ENCODE results near the gene STON1. TPM values are rescaled to one million over a fixed set of nuclear protein-coding genes. Genes with fewer than 3 reads are reported as not detected.
A peak's percentile ranks its signal among the peaks of the same experiment; 100 is the strongest.

The STON1 gene
- total and polyA plus RNA-seq, 2 experiments from 2014 or later, result 3.0 to 5.6 TPM

GRCh38 chr2:48504647-48505327, 25.2 kb upstream of the STON1 start:
- Histone ChIP-seq H3K9ac (no peak overlapping the region), H3K9me2 (ENCODE audit: insufficient read depth) (no peaks in the 10 kb centered on the region), H2AFZ (no peak overlapping the region), H3F3A (ENCODE audit: insufficient read depth) (peaks cover 30% of the 10 kb centered on the region), H3K27ac (peak overlapping the region; percentile 56), H3K4me2 (ENCODE audit: unreplicated experiment) (no peak overlapping the region), H3K79me2 (ENCODE audit: insufficient read depth) (no peaks in the 10 kb centered on the region), H3K4me1 (ENCODE audit: insufficient read depth) (peaks cover 25% of the 10 kb centered on the region), H3K36me3 (ENCODE audit: low read depth) (peaks cover 2% of the 10 kb centered on the region; the same call in 1 of the 2 replicates), H3K4me3 (no peak overlapping the region), H3K27me3 (replicated peaks; ENCODE audit: insufficient read depth) (no peaks in the 10 kb centered on the region), H4K20me1 (ENCODE audit: insufficient read depth) (no peaks in the 10 kb centered on the region), H3K9me3 (ENCODE audit: low read depth) (no peaks in the 10 kb centered on the region)
- in situ Hi-C loops (cut with MboI), result no loop called here
- 60 to 69% methylated on average over 4 of the region's 4 CpGs for WGBS, 2 experiments (ENCODE audit: low coverage in 1 of 2, low lambda C conversion rate in 2 of 2, missing lambda C conversion rate in 2 of 2)
- no peak for TF ChIP-seq EZH2 (IDR thresholded peaks at IDR 0.05; ENCODE audit: insufficient read depth, poor library complexity, severe bottlenecking)
- no peak for TF ChIP-seq EZH2phosphoT487 (IDR thresholded peaks at IDR 0.05; ENCODE audit: insufficient read depth, low read depth)
- DNase-seq, result peak; percentile 73

GRCh38 chr2:48507111-48507510, 22.8 kb upstream of the STON1 start:
- no peaks in the 10 kb centered on the region for H3K9me2 ChIP-seq (ENCODE audit: insufficient read depth)
- in situ Hi-C loops (cut with MboI), result no loop called here
- WGBS, 2 experiments (ENCODE audit: low coverage in 1 of 2, low lambda C conversion rate in 2 of 2, missing lambda C conversion rate in 2 of 2), result 61% methylated on average over 4 of the region's 4 CpGs

GRCh38 chr2:48508461-48509124, 21.4 kb upstream of the STON1 start:
- in situ Hi-C loops (cut with MboI), result no loop called here
- Histone ChIP-seq H3K79me2 (ENCODE audit: insufficient read depth) (no peaks in the 10 kb centered on the region), H4K20me1 (ENCODE audit: insufficient read depth) (no peaks in the 10 kb centered on the region), H3K4me3 (no peak overlapping the region), H2AFZ (peak overlapping the region; percentile 13; the same call in 1 of the 2 replicates), H3K9me2 (ENCODE audit: insufficient read depth) (no peaks in the 10 kb centered on the region), H3K36me3 (ENCODE audit: low read depth) (0 out of 2 replicates have a peak, but pooled peaks cover 4% of the 10 kb centered on the region), H3K27ac (peak overlapping the region; percentile 84), H3K9ac (peak overlapping the region; percentile 54), H3K9me3 (ENCODE audit: low read depth) (no peaks in the 10 kb centered on the region), H3K4me1 (ENCODE audit: insufficient read depth) (peaks cover 36% of the 10 kb centered on the region), H3K4me2 (ENCODE audit: unreplicated experiment) (peak overlapping the region; percentile 54), H3F3A (ENCODE audit: insufficient read depth) (peaks cover 35% of the 10 kb centered on the region), H3K27me3 (replicated peaks; ENCODE audit: insufficient read depth) (no peaks in the 10 kb centered on the region)
- no peak for TF ChIP-seq EZH2phosphoT487 (IDR thresholded peaks at IDR 0.05; ENCODE audit: insufficient read depth, low read depth)
- no peak for TF ChIP-seq EZH2 (IDR thresholded peaks at IDR 0.05; ENCODE audit: insufficient read depth, poor library complexity, severe bottlenecking)
- peak; percentile 86 for DNase-seq
- 47 to 50% methylated on average over 5 of the region's 5 CpGs for WGBS, 2 experiments (ENCODE audit: low coverage in 1 of 2, low lambda C conversion rate in 2 of 2, missing lambda C conversion rate in 2 of 2)

More at GRCh38 chr2:48507111-48507510, 22.8 kb upstream of the STON1 start:
- DNase-seq, result no peak
- no peaks in the 10 kb centered on the region for H3K27me3 ChIP-seq (replicated peaks; ENCODE audit: insufficient read depth)
- H3K9me3 ChIP-seq (ENCODE audit: low read depth), result no peaks in the 10 kb centered on the region
- H2AFZ ChIP-seq, result no peak overlapping the region
- peaks cover 36% of the 10 kb centered on the region for H3K4me1 ChIP-seq (ENCODE audit: insufficient read depth)
- H4K20me1 ChIP-seq (ENCODE audit: insufficient read depth), result no peaks in the 10 kb centered on the region
- H3K36me3 ChIP-seq (ENCODE audit: low read depth), result 0 out of 2 replicates have a peak, but pooled peaks cover 4% of the 10 kb centered on the region
- H3F3A ChIP-seq (ENCODE audit: insufficient read depth), result peaks cover 35% of the 10 kb centered on the region
- no peak overlapping the region for H3K27ac ChIP-seq
- H3K4me3 ChIP-seq, result no peak overlapping the region
- no peak overlapping the region for H3K9ac ChIP-seq
- TF ChIP-seq EZH2 (IDR thresholded peaks at IDR 0.05; ENCODE audit: insufficient read depth, poor library complexity, severe bottlenecking) (no peak), EZH2phosphoT487 (IDR thresholded peaks at IDR 0.05; ENCODE audit: insufficient read depth, low read depth) (no peak)
- H3K79me2 ChIP-seq (ENCODE audit: insufficient read depth), result no peaks in the 10 kb centered on the region
- no peak overlapping the region for H3K4me2 ChIP-seq (ENCODE audit: unreplicated experiment)

- H3K4me1 ChIP-seq (ENCODE audit: insufficient read depth), result peaks cover 30% of the 10 kb centered on the region
- H3K9me2 ChIP-seq (ENCODE audit: insufficient read depth), result no peaks in the 10 kb centered on the region
- no peaks in the 10 kb centered on the region for H4K20me1 ChIP-seq (ENCODE audit: insufficient read depth)
- H3K4me2 ChIP-seq (ENCODE audit: unreplicated experiment), result peak overlapping the region; percentile 54
- no peaks in the 10 kb centered on the region for H3K79me2 ChIP-seq (ENCODE audit: insufficient read depth)
- H3K27ac ChIP-seq, result peak overlapping the region; percentile 84
- in situ Hi-C loops (cut with MboI), result no loop called here
- WGBS, 2 experiments (ENCODE audit: low coverage in 1 of 2, low lambda C conversion rate in 2 of 2, missing lambda C conversion rate in 2 of 2), result 47 to 49% methylated on average over 3 of the region's 3 CpGs
- DNase-seq, result peak; percentile 76
- H3K36me3 ChIP-seq (ENCODE audit: low read depth), result peaks cover 11% of the 10 kb centered on the region
- H3K4me3 ChIP-seq, result peak overlapping the region; percentile 31
- no peak for TF ChIP-seq EZH2phosphoT487 (IDR thresholded peaks at IDR 0.05; ENCODE audit: insufficient read depth, low read depth)
- TF ChIP-seq EZH2 (IDR thresholded peaks at IDR 0.05; ENCODE audit: insufficient read depth, poor library complexity, severe bottlenecking), result no peak
- H3K9ac ChIP-seq, result peak overlapping the region; percentile 54
- H2AFZ ChIP-seq, result peak overlapping the region; percentile 62
- peaks cover 24% of the 10 kb centered on the region for H3F3A ChIP-seq (ENCODE audit: insufficient read depth)
- no peaks in the 10 kb centered on the region for H3K27me3 ChIP-seq (replicated peaks; ENCODE audit: insufficient read depth)
- H3K9me3 ChIP-seq (ENCODE audit: low read depth), result no peaks in the 10 kb centered on the region
These were observed 19.6 kb upstream of the STON1 start for GRCh38 chr2:48510329-48510728.

Data from GM23248 (cell line).